Panc1 (cell line): ENCODE data around the gene SNRNP70. TPM values are rescaled to one million over a fixed set of nuclear protein-coding genes. Genes with fewer than 3 reads are reported as not detected.
"Not testable (repeated sequence)": the region's sequence is repeated elsewhere in the genome, so short reads cannot be mapped to it uniquely, and the experiment has no call there.

Experiments used
- ATAC-seq: fragments of 200-7000 bp; cut with Tn5 transposase; 2 replicates; pipeline ENCODE4 v1.9.1; 2020; ENCODE audit warnings: mild to moderate bottlenecking, moderate library complexity
- BruUV-seq: library from RNA; stranded (reverse); fragments of 400-500 nt; replicated peaks from 2 replicates; lab custom pipeline; 2021; lab: Mats Ljungman, UMichigan
- CTCF ChIA-PET: fragments of 300-600 bp; sonication (Branson Sonifier 250); formaldehyde crosslinking; loops from one replicate; lab custom pipeline; 2022; ENCODE audit warnings: antibody characterized with exemption; lab: Charles Lee
- POLR2A ChIA-PET: fragments of 300-600 bp; sonication (Branson Sonifier 250); formaldehyde crosslinking; loops from one replicate; lab custom pipeline; 2022; ENCODE audit warnings: antibody characterized with exemption; lab: Charles Lee
- DNase-seq: peaks from one replicate; pipeline ENCODE4 v3.0.0-alpha.2; 2010; ENCODE audit warnings: low read depth, low spot score
- H3K27ac ChIP-seq: 2 replicates; pipeline ENCODE4 v1.5.1; 2011; ENCODE audit warnings: mild to moderate bottlenecking, low read length, inconsistent platforms
- H3K27me3 ChIP-seq: fragments of 200-500 bp; sonication (Bioruptor generic); 2 replicates; pipeline ENCODE4 v1.6.0; 2014; ENCODE audit warnings: low read length, inconsistent platforms; ENCODE audit not compliant: control insufficient read depth, insufficient read depth
- H3K36me3 ChIP-seq: fragments of 200-500 bp; sonication (Bioruptor generic); 2 replicates; pipeline ENCODE4 v1.5.1; 2014; ENCODE audit warnings: inconsistent platforms, mild to moderate bottlenecking, low read length, moderate library complexity; ENCODE audit not compliant: control insufficient read depth, insufficient read depth
- H3K4me1 ChIP-seq: 2 replicates; pipeline ENCODE4 v1.5.1; 2011; ENCODE audit warnings: inconsistent platforms, mild to moderate bottlenecking, low read length, moderate library complexity; ENCODE audit not compliant: control insufficient read depth, insufficient read depth
- H3K4me3 ChIP-seq, 2 experiments: 2 replicates each; pipeline ENCODE4 v1.5.1; 2011 to 2012; ENCODE audit warnings: low read depth in 2 of 2, low read length in 2 of 2, mild to moderate bottlenecking in 2 of 2, inconsistent platforms in 1 of 2, moderate library complexity in 1 of 2
- H3K9me3 ChIP-seq: fragments of 200-500 bp; sonication (Bioruptor generic); 2 replicates; pipeline ENCODE4 v1.5.1; 2014; ENCODE audit warnings: low read depth, mild to moderate bottlenecking, inconsistent platforms, low read length, moderate library complexity; ENCODE audit not compliant: control insufficient read depth, insufficient read depth
- POLR2AphosphoS5 ChIP-seq: IDR thresholded peaks from 2 replicates; pipeline ENCODE4 v1.6.1; 2012; ENCODE audit warnings: mild to moderate bottlenecking, low read depth, low read length, moderate library complexity
- SIN3A ChIP-seq: IDR thresholded peaks from 2 replicates; pipeline ENCODE4 v1.6.1; 2012; ENCODE audit warnings: low read depth, mild to moderate bottlenecking, low read length, moderate library complexity, borderline replicate concordance; ENCODE audit not compliant: insufficient read depth
- TCF7L2 ChIP-seq: IDR thresholded peaks from 2 replicates; pipeline ENCODE4 v1.6.1; 2011; ENCODE audit warnings: mild to moderate bottlenecking, low read depth, low read length, inconsistent platforms
- in situ Hi-C: cut with HindIII; loops from 2 replicates; pipeline ENCODE4 v1.10.0; 2016; ENCODE audit warnings: low sequenced_read_pairs, low pct_unique_long_range_greater_than_20kb
- intact Hi-C: fragments of 100-400 bp; cut with micrococcal nuclease; formaldehyde crosslinking; loops from one replicate; pipeline ENCODE4 v1.10.0; 2022; ENCODE audit not compliant: unreplicated experiment
- total RNA-seq: library from RNA; stranded (reverse); gene quantifications from one replicate; pipeline ENCODE4 v1.2.1, GENCODE V29; 2021; ENCODE audit not compliant: unreplicated experiment
- TF ChIP-seq, protein P1 (sequence below), 2 experiments: IDR thresholded peaks; 2 replicates each; pipeline ENCODE4 v1.6.1; 2011 to 2012; ENCODE audit warnings: low read depth in 2 of 2, control low read depth in 1 of 2, low read length in 1 of 2, mild to moderate bottlenecking in 1 of 2, moderate library complexity in 1 of 2; ENCODE audit not compliant: insufficient read depth in 1 of 2
- TF ChIP-seq, protein P2 (sequence below): fragments of 450-650 bp; IDR thresholded peaks from 2 replicates; pipeline ENCODE4 v1.5.1; 2017; ENCODE audit warnings: mild to moderate bottlenecking

The SNRNP70 gene
- total RNA-seq, 1 experiment from 2014 or later, result 180 TPM

DNA sequence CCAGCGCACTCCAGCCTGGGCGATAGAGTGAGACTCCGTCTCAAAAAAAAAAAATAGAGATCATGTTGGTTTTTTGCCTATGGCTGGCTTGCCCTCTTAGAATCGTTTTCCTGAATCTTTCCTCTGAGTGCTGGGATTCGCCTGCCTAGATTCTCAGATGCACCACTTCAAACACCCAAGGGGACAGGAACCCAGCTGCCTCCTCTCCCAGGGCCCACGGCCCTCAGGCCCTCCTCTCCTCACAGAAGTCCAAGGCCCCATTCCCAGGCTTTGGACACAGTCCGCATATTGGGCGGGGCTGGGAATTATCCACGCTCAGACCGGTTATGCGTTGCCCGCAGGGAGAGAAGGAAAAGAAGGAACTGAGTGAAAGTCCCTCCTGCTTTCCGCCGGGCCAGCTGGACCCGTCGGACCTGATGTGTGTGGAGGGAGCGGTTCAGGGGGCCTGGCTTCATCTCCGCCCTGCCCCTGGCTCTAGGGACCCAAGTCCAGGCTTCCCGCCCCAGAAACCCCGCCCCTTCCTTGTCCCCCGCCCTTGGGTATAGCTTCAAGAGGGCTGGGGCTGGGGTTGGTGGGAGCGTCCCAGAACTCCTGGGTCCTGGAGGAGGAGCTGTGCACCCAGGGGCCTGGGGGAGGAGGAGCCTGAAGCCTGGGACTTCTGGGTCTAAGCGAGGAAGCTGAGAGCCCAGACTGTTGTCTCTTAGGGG lies 39.9 kb downstream of the SNRNP70 start:
- H3K36me3 ChIP-seq, result no peaks in the 10 kb centered on the region
- ChIA-PET CTCF (no interaction called here), POLR2A (no interaction called here)
- no peak for DNase-seq
- peak overlapping the region; percentile 51 for H3K27ac ChIP-seq
- TF ChIP-seq, protein P1, sequence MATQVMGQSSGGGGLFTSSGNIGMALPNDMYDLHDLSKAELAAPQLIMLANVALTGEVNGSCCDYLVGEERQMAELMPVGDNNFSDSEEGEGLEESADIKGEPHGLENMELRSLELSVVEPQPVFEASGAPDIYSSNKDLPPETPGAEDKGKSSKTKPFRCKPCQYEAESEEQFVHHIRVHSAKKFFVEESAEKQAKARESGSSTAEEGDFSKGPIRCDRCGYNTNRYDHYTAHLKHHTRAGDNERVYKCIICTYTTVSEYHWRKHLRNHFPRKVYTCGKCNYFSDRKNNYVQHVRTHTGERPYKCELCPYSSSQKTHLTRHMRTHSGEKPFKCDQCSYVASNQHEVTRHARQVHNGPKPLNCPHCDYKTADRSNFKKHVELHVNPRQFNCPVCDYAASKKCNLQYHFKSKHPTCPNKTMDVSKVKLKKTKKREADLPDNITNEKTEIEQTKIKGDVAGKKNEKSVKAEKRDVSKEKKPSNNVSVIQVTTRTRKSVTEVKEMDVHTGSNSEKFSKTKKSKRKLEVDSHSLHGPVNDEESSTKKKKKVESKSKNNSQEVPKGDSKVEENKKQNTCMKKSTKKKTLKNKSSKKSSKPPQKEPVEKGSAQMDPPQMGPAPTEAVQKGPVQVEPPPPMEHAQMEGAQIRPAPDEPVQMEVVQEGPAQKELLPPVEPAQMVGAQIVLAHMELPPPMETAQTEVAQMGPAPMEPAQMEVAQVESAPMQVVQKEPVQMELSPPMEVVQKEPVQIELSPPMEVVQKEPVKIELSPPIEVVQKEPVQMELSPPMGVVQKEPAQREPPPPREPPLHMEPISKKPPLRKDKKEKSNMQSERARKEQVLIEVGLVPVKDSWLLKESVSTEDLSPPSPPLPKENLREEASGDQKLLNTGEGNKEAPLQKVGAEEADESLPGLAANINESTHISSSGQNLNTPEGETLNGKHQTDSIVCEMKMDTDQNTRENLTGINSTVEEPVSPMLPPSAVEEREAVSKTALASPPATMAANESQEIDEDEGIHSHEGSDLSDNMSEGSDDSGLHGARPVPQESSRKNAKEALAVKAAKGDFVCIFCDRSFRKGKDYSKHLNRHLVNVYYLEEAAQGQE (IDR thresholded peaks at IDR 0.05; ENCODE audit: insufficient read depth in 1 of 2, low read depth in 2 of 2, low read length in 1 of 2), result no peak
- TF ChIP-seq SIN3A, result no peak
- no peak for TF ChIP-seq TCF7L2
- TF ChIP-seq POLR2AphosphoS5, result no peak
- TF ChIP-seq, protein P2, sequence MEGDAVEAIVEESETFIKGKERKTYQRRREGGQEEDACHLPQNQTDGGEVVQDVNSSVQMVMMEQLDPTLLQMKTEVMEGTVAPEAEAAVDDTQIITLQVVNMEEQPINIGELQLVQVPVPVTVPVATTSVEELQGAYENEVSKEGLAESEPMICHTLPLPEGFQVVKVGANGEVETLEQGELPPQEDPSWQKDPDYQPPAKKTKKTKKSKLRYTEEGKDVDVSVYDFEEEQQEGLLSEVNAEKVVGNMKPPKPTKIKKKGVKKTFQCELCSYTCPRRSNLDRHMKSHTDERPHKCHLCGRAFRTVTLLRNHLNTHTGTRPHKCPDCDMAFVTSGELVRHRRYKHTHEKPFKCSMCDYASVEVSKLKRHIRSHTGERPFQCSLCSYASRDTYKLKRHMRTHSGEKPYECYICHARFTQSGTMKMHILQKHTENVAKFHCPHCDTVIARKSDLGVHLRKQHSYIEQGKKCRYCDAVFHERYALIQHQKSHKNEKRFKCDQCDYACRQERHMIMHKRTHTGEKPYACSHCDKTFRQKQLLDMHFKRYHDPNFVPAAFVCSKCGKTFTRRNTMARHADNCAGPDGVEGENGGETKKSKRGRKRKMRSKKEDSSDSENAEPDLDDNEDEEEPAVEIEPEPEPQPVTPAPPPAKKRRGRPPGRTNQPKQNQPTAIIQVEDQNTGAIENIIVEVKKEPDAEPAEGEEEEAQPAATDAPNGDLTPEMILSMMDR, result no peak
- BruUV-seq, result no TSS peak
- in situ Hi-C loops, result no loop called here
- no peaks in the 10 kb centered on the region for H3K27me3 ChIP-seq
- no peaks in the 10 kb centered on the region for H3K9me3 ChIP-seq
- peaks cover 3% of the 10 kb centered on the region; the same call in 1 of the 2 replicates for H3K4me1 ChIP-seq
- H3K4me3 ChIP-seq, result peak overlapping the region; percentile 20 to 45
- intact Hi-C loops, result no loop called here
- peak; percentile 44 for ATAC-seq

DNA sequence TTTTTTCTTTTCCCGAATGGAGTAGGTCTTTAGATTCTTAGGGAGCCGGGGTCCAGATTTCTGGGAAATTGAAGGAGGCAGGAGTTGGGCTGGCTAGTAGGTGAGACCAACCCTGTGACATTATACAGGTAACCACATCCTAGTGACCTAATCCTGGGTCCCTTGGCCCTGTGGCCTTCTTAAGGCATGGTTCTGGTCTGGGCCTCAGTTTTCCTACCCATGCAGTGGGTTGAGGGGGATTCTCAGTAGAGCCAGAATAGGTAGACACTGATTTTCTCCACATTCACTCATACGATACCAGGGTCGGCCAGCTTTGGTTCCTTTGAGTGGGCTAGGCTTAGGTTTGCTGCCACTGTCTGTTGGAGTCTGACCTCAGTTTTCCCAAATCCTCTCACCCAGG lies 41.3 kb downstream of the SNRNP70 start:
- CTCF ChIA-PET, result interaction anchor here (0.6 kb wide), 2 partner anchors 8 to 20 kb away, joined by 5 to 8 read pairs; no protein-coding TSS in a partner anchor
- Histone ChIP-seq H3K27ac (no peak overlapping the region), H3K4me3 (no peak overlapping the region), H3K4me1 (0 out of 2 replicates have a peak, but pooled peaks cover 3% of the 10 kb centered on the region), H3K9me3 (no peaks in the 10 kb centered on the region), H3K27me3 (no peaks in the 10 kb centered on the region), H3K36me3 (no peaks in the 10 kb centered on the region)
- TF ChIP-seq POLR2AphosphoS5 (no peak), TCF7L2 (no peak), SIN3A (no peak)
- TF ChIP-seq, protein P2, result no peak
- TF ChIP-seq, protein P1 (IDR thresholded peaks at IDR 0.05; ENCODE audit: insufficient read depth in 1 of 2, low read depth in 2 of 2, low read length in 1 of 2), result no peak
- intact Hi-C loops (no loop called here), in situ Hi-C loops (no loop called here)
- ATAC-seq, result no peak
- no peak for DNase-seq
- POLR2A ChIA-PET, result no interaction called here
- no TSS peak for BruUV-seq

DNA sequence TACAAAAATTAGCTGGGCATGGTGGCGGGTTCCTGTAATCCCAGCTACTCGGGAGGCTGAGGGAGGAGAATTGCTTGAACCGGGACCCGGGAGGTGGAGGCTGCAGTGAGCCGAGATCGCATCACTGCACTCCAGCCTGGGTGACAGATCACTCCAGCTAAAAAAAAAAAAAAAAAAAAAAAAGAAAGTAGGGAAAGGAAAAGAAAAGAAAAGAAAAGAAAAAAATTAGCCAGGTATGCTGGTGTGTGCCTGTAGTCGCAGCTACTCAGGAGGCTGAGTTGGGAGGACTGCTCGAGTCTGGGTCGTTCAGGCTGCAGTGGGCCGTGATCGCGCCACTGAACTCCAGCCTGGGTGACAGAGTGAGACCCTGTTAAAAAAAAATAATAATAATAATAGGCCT lies 42.0 kb downstream of the SNRNP70 start:
- BruUV-seq, H3K4me1 ChIP-seq, H3K27me3 ChIP-seq, DNase-seq, H3K36me3 ChIP-seq, intact Hi-C loops, in situ Hi-C loops, ATAC-seq, H3K9me3 ChIP-seq: not testable (repeated sequence)
- ChIA-PET CTCF (interaction anchor here (0.6 to 1.0 kb wide), 7 partner anchors 8 to 302 kb away, joined by 3 to 10 read pairs (median 5); no protein-coding TSS in a partner anchor), POLR2A (interaction anchor here (0.6 to 0.7 kb wide), 3 partner anchors 133 to 251 kb away, joined by 3 to 8 read pairs (median 5); partner anchors contain the start of gene RUVBL2)
- peak overlapping the region; percentile 22 to 24 for H3K4me3 ChIP-seq
- H3K27ac ChIP-seq, result peak overlapping the region; percentile 48
